Body of pancreas (tissue), 4 donors: ENCODE data around the gene EDNRA. TPM values are rescaled to one million over a fixed set of nuclear protein-coding genes. Genes with fewer than 3 reads are reported as not detected.

ENCODE experiments used
- ATAC-seq: fragments of 150-250 bp; one replicate; pipeline ENCODE4 v1.9.1; 2016
- DNase-seq, 4 donors: peaks; one replicate each; pipeline ENCODE4 v3.0.0-alpha.2; 2019
- H3K27ac ChIP-seq, 4 donors: fragments of 200-600 bp; sonication (generic); 1 replicate in 3 of 4; 2 replicates in 1 of 4; pipeline versions ENCODE4 v1.5.1 to v1.6.1; 2016 to 2019; ENCODE audit warnings: mild to moderate bottlenecking in 1 of 4, mixed read lengths in 1 of 4, moderate library complexity in 1 of 4
- H3K27me3 ChIP-seq, 2 donors: fragments of 200-600 bp; sonication (generic); one replicate each; pipeline ENCODE4 v1.6.0; 2016; ENCODE audit warnings: mild to moderate bottlenecking in 1 of 2
- H3K36me3 ChIP-seq, 2 donors: fragments of 200-600 bp; sonication (generic); replicated peaks in 1 of 2; 2 replicates each; pipeline ENCODE4 v1.5.1; 2016; ENCODE audit warnings: low read depth in 2 of 2; ENCODE audit not compliant: insufficient read depth in 1 of 2
- H3K4me1 ChIP-seq: fragments of 200-600 bp; sonication (generic); one replicate; pipeline ENCODE4 v1.6.0; 2016
- H3K4me3 ChIP-seq, 2 donors: fragments of 200-600 bp; sonication (generic); 1 replicate in 1 of 2; 2 replicates in 1 of 2; pipeline ENCODE4 v1.5.1; 2016 to 2019
- H3K9me3 ChIP-seq, 3 donors: fragments of 200-600 bp; sonication (generic); 1 replicate in 2 of 3; 2 replicates in 1 of 3; pipeline ENCODE4 v1.5.1; 2016
- CTCF ChIP-seq, 7 experiments: fragments of 450-650 bp in 4 of 7; fragments of 200-600 bp in 3 of 7; sonication (generic) in 3 of 7; IDR thresholded peaks; one replicate each; pipeline ENCODE4 v1.5.1; 2016 to 2019; ENCODE audit warnings: antibody characterized with exemption in 7 of 7
- POLR2A ChIP-seq, 3 donors: fragments of 450-650 bp; IDR thresholded peaks; one replicate each; pipeline ENCODE4 v1.6.1; 2016; ENCODE audit warnings: antibody characterized with exemption in 3 of 3, mild to moderate bottlenecking in 2 of 3
- WGBS, 2 donors: methylation state at CpG; one replicate each; pipeline ENCODE4 v1.1.5; 2017; 5-methylcytosine and 5-hydroxymethylcytosine counted together
- intact Hi-C: fragments of 100-400 bp; cut with DNase I; formaldehyde crosslinking; loops from one replicate; pipeline ENCODE4 v1.15.1; 2023
- total RNA-seq, 2 donors: library from RNA; depleted of rRNA; stranded (reverse); fragments of >200 nt; gene quantifications; one replicate each; pipeline ENCODE4 v1.1.0, GENCODE V29; 2016

The EDNRA gene
- total RNA-seq, 2 donors from 2014 or later: 1.3 TPM

GRCh38 chr4:147524601-147525000 is 43.7 kb downstream of the EDNRA start:
- H3K4me3 ChIP-seq: no peak overlapping the region
- no peak for TF ChIP-seq CTCF (IDR thresholded peaks at IDR 0.05)
- no peak for TF ChIP-seq POLR2A (IDR thresholded peaks at IDR 0.05)
- intact Hi-C loops: no loop called here
- H3K27me3 ChIP-seq: no peaks in the 10 kb centered on the region
- no peaks in the 10 kb centered on the region for H3K9me3 ChIP-seq
- DNase-seq (no peak), ATAC-seq (no peak)
- H3K27ac ChIP-seq: no peak overlapping the region
- H3K36me3 ChIP-seq: no peaks in the 10 kb centered on the region
- WGBS, 2 donors: 15 to 16% methylated on average over 1 of the region's 1 CpG
- no peaks in the 10 kb centered on the region for H3K4me1 ChIP-seq

GRCh38 chr4:147525494-147526271 is 44.8 kb downstream of the EDNRA start:
- WGBS, 2 donors: 44 to 45% methylated on average over 2 of the region's 2 CpGs
- H3K9me3 ChIP-seq: no peaks in the 10 kb centered on the region

GRCh38 chr4:147526272-147526654 is 45.4 kb downstream of the EDNRA start:
- DNase-seq (no peak), ATAC-seq (no peak)
- 54 to 55% methylated on average over 2 of the region's 2 CpGs for WGBS, 2 donors
- no peaks in the 10 kb centered on the region for H3K27me3 ChIP-seq
- TF ChIP-seq CTCF (IDR thresholded peaks at IDR 0.05) (no peak), POLR2A (IDR thresholded peaks at IDR 0.05) (no peak)
- H3K4me3 ChIP-seq: no peak overlapping the region
- H3K36me3 ChIP-seq: no peaks in the 10 kb centered on the region
- no peaks in the 10 kb centered on the region for H3K4me1 ChIP-seq
- intact Hi-C loops: no loop called here
- H3K27ac ChIP-seq: no peak overlapping the region
- no peaks in the 10 kb centered on the region for H3K9me3 ChIP-seq

More at GRCh38 chr4:147525494-147526271, 44.8 kb downstream of the EDNRA start:
- TF ChIP-seq POLR2A (IDR thresholded peaks at IDR 0.05) (no peak), CTCF (IDR thresholded peaks at IDR 0.05) (no peak)
- H3K4me3 ChIP-seq: no peak overlapping the region
- H3K27me3 ChIP-seq: no peaks in the 10 kb centered on the region
- no peaks in the 10 kb centered on the region for H3K36me3 ChIP-seq
- H3K27ac ChIP-seq: no peak overlapping the region
- ATAC-seq (no peak), DNase-seq (no peak)
- intact Hi-C loops: no loop called here
- H3K4me1 ChIP-seq: no peaks in the 10 kb centered on the region

GRCh38 chr4:147528054-147528453 is 47.2 kb downstream of the EDNRA start:
- 83 to 91% methylated on average over 2 of the region's 2 CpGs for WGBS, 2 donors
- DNase-seq (no peak), ATAC-seq (no peak)
- Histone ChIP-seq H3K9me3 (no peaks in the 10 kb centered on the region), H3K27ac (no peak overlapping the region), H3K27me3 (no peaks in the 10 kb centered on the region), H3K36me3 (no peaks in the 10 kb centered on the region), H3K4me3 (no peak overlapping the region), H3K4me1 (no peaks in the 10 kb centered on the region)
- intact Hi-C loops: no loop called here
- no peak for TF ChIP-seq POLR2A (IDR thresholded peaks at IDR 0.05)
- TF ChIP-seq CTCF (IDR thresholded peaks at IDR 0.05): no peak

GRCh38 chr4:147530134-147530533 is 49.2 kb downstream of the EDNRA start:
- intact Hi-C loops: no loop called here
- 58 to 75% methylated on average over 1 of the region's 1 CpG for WGBS, 2 donors
- ATAC-seq: no peak
- no peak overlapping the region for H3K4me3 ChIP-seq
- no peak for TF ChIP-seq POLR2A (IDR thresholded peaks at IDR 0.05)
- no peak for TF ChIP-seq CTCF (IDR thresholded peaks at IDR 0.05)
- no peaks in the 10 kb centered on the region for H3K36me3 ChIP-seq
- no peak overlapping the region for H3K27ac ChIP-seq
- H3K9me3 ChIP-seq: no peaks in the 10 kb centered on the region
- no peaks in the 10 kb centered on the region for H3K27me3 ChIP-seq
- DNase-seq: no peak
- no peaks in the 10 kb centered on the region for H3K4me1 ChIP-seq
